Uterus (tissue), 2 donors: ENCODE results near the gene PACC1.

Experiments used
- POLR2A ChIP-seq, 2 donors: fragments of 450-650 bp; IDR thresholded peaks; one replicate each; pipeline ENCODE4 v1.6.1; 2016; ENCODE audit warnings: antibody characterized with exemption in 2 of 2, mild to moderate bottlenecking in 1 of 2, moderate library complexity in 1 of 2
- TF ChIP-seq, protein P1 (sequence below), 4 experiments: fragments of 200-600 bp in 2 of 4; fragments of 450-650 bp in 2 of 4; sonication (generic) in 2 of 4; IDR thresholded peaks; one replicate each; pipeline ENCODE4 v1.5.1; 2016 to 2019; ENCODE audit warnings: antibody characterized with exemption in 4 of 4, mild to moderate bottlenecking in 2 of 4, moderate library complexity in 1 of 4

DNA sequence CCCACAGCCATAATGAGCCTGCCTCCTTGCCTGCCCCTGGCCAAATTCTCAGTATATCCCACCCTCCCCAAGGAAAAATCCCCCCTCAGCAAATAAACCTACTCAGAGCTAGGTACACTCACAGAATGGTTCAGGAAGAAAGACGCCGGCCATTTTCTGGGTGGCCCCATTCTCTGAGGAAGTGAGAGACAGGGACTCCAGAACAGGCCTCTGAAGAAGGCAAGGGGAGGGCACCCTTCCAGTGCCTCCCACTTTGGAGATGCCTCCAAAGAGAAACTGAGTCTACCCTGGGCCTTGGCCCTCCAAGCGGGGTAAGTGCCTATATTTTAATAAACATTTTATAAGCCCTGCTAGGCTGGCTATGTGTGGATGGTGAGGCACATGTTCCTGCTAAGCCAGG is 2.3 kb downstream of the PACC1 start:
- no peak for TF ChIP-seq POLR2A (IDR thresholded peaks at IDR 0.05)
- TF ChIP-seq, protein P1, sequence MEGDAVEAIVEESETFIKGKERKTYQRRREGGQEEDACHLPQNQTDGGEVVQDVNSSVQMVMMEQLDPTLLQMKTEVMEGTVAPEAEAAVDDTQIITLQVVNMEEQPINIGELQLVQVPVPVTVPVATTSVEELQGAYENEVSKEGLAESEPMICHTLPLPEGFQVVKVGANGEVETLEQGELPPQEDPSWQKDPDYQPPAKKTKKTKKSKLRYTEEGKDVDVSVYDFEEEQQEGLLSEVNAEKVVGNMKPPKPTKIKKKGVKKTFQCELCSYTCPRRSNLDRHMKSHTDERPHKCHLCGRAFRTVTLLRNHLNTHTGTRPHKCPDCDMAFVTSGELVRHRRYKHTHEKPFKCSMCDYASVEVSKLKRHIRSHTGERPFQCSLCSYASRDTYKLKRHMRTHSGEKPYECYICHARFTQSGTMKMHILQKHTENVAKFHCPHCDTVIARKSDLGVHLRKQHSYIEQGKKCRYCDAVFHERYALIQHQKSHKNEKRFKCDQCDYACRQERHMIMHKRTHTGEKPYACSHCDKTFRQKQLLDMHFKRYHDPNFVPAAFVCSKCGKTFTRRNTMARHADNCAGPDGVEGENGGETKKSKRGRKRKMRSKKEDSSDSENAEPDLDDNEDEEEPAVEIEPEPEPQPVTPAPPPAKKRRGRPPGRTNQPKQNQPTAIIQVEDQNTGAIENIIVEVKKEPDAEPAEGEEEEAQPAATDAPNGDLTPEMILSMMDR (IDR thresholded peaks at IDR 0.05), result no peak
